Activated CD4-positive, alpha-beta T cell treated with anti-CD3 and anti-CD28 coated beads for 36 hours (primary cell): ENCODE measurements around the gene KCNIP2. TPM values are rescaled to one million over a fixed set of nuclear protein-coding genes. Genes with fewer than 3 reads are reported as not detected.
A peak's percentile ranks its signal among the peaks of the same experiment; 100 is the strongest.

Source experiments
- ATAC-seq: fragments of 200-7000 bp; cut with Tn5 transposase; one replicate; pipeline ENCODE4 v1.10.0; 2021; ENCODE audit warnings: mild to moderate bottlenecking, moderate library complexity
- CTCF ChIA-PET: fragments of 350-600 bp; sonication (Branson Sonifier 250); formaldehyde crosslinking; loops from one replicate; lab custom pipeline; 2021; ENCODE audit warnings: antibody characterized with exemption; lab: Charles Lee
- POLR2A ChIA-PET: fragments of 350-600 bp; sonication (Branson Sonifier 250); formaldehyde crosslinking; loops from one replicate; lab custom pipeline; 2021; ENCODE audit warnings: antibody characterized with exemption, inconsistent platforms; lab: Charles Lee
- DNase-seq: peaks from one replicate; pipeline ENCODE4 v3.0.0-alpha.2; 2020
- H3K27ac Mint-ChIP-seq: one replicate; pipeline ENCODE4 v1.8.0; 2021; ENCODE audit warnings: mixed read lengths
- H3K27me3 Mint-ChIP-seq: one replicate; pipeline ENCODE4 v1.8.0; 2021; ENCODE audit warnings: mixed read lengths
- H3K36me3 Mint-ChIP-seq: one replicate; pipeline ENCODE4 v1.8.0; 2021; ENCODE audit warnings: low read depth, mixed read lengths
- H3K4me1 Mint-ChIP-seq: one replicate; pipeline ENCODE4 v1.8.0; 2021; ENCODE audit warnings: mixed read lengths
- H3K4me3 Mint-ChIP-seq: one replicate; pipeline ENCODE4 v1.8.0; 2021; ENCODE audit warnings: mild to moderate bottlenecking, moderate library complexity, mixed read lengths
- H3K9me3 Mint-ChIP-seq: one replicate; pipeline ENCODE4 v1.8.0; 2021; ENCODE audit warnings: low read depth, mixed read lengths
- intact Hi-C, 2 experiments: fragments of 100-400 bp; cut with DNase I in 1 of 2; cut with micrococcal nuclease in 1 of 2; formaldehyde crosslinking; loops; one replicate each; pipeline versions ENCODE4 v1.14.2 to v1.15.1; 2022 to 2024; cut with DNase I, micrococcal nuclease
- total RNA-seq, 2 experiments: library from RNA; stranded (reverse); gene quantifications; one replicate each; pipeline ENCODE4 v1.2.3, GENCODE V29; 2021

KCNIP2 gene
- total RNA-seq, 2 experiments from 2014 or later = 2.7 to 2.8 TPM

DNA sequence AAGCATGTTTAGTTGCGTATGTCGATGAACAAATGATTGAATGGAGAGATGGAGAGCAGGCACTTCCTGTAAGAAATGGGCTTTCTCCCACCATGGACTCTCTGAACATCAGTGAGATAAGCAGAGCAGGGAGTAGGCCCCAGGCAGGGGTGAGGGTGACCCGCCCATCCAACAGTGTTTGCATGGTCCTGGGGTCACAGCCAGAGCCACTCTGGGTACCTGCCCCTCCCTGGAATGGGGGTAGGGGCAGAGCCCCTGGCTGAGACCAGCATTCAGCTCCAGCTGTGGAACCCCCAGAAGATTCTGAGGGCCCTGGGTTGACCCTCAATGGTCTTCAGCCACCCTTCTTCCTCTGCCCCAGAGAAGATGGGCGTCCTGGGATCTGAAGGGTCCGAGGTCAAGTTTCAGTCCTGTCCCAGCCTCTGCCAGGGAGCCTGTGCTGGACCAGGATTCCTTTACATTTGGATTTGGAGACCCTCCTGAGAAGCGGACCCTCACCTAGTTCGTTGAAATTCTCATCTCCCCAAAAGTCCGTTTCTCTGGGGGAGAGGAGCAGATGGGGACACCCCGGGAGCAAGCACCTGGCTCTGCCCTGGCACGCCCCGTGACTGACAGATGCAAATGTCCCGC lies 65.3 kb downstream of the KCNIP2 start:
- CTCF ChIA-PET = interaction anchor here (0.6 to 1.3 kb wide), 5 partner anchors 33 to 544 kb away, joined by 3 to 8 read pairs (median 4); no protein-coding TSS in a partner anchor
- peaks cover 44% of the 10 kb centered on the region for H3K4me1 Mint-ChIP-seq
- DNase-seq = no peak
- POLR2A ChIA-PET = no interaction called here
- H3K36me3 Mint-ChIP-seq = peaks cover 33% of the 10 kb centered on the region
- intact Hi-C loops = loop anchor here in 1 of 2 experiments (5.0 kb wide), 1 partner anchor 481 kb away; no protein-coding TSS in a partner anchor
- no peaks in the 10 kb centered on the region for H3K9me3 Mint-ChIP-seq
- ATAC-seq = no peak
- H3K27me3 Mint-ChIP-seq = peaks cover 36% of the 10 kb centered on the region
- peak overlapping the region; percentile 59 for H3K4me3 Mint-ChIP-seq
- H3K27ac Mint-ChIP-seq = no peak overlapping the region

DNA sequence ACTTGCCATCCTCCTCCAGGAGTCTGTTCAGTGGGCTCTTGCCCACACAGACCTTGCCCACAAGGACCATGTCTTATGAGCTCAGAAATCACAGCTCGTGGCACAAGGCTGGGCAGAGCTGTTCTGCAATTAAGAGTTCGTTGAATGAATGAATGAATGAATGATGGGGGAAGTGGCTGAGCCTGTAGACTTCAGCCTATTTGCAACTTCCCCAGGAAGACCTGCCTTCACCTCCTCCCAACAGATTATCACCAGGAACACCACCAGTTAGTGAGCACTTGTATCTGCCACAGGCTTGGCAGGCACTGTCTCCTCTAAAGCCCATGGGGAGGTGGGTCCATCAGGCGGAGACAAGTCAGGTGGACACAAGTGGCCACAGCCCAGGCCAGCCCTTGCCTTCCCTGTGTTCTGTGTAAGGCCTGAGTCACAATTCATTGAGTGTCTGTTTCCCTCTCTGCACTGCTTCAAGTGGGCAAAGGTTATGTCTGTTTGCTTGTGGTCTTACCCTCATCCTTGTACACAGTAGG lies 65.9 kb downstream of the KCNIP2 start:
- CTCF ChIA-PET = interaction anchor here (0.6 to 1.3 kb wide), 3 partner anchors 32 to 563 kb away, joined by 3 to 4 read pairs (median 4); no protein-coding TSS in a partner anchor
- Mint-ChIP-seq H3K36me3 (peaks cover 31% of the 10 kb centered on the region), H3K27ac (no peak overlapping the region), H3K27me3 (peaks cover 42% of the 10 kb centered on the region), H3K4me1 (peaks cover 42% of the 10 kb centered on the region), H3K4me3 (no peak overlapping the region), H3K9me3 (no peaks in the 10 kb centered on the region)
- intact Hi-C loops = loop anchor here in 1 of 2 experiments (5.0 kb wide), 1 partner anchor 480 kb away; no protein-coding TSS in a partner anchor
- ATAC-seq = no peak
- POLR2A ChIA-PET = no interaction called here
- DNase-seq = no peak

DNA sequence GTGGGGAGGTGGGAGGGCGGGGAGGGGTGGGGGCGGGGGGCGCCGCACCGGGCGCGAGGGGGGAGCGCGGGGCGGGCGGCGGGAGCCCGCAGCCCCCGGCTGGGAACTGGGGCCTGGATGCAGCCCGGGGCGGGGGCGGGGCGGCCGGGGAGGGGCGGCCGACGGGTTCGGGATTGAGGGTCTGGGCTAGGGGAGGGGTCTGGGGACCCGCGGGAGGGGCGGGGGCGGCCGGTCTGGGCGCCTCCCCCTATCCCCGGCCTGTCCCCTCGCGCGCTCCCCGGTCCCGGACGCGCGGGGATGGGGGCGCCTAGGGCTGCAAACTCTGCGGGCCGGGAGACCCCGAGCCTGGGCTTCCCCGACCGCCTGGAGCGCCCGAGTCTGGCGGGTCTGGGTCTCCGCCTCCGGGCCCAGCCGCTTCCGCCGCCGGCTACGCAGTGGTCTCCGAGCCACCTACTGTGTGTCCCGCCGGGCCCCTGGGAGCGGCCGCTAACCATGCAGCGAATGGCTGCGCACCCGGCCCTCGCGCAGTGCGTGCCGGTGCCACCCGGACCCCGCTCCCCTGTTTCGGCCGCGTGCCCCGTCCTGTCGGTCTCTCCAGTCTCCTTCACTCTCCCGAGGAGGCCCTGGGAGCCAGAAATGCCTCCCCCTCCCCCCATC lies 67.3 kb downstream of the KCNIP2 start:
- no peaks in the 10 kb centered on the region for H3K9me3 Mint-ChIP-seq
- peaks cover 53% of the 10 kb centered on the region for H3K27me3 Mint-ChIP-seq
- H3K27ac Mint-ChIP-seq = no peak overlapping the region
- DNase-seq (peak; percentile 16), ATAC-seq (no peak)
- intact Hi-C loops = loop anchor here in 1 of 2 experiments (5.0 kb wide), 1 partner anchor 479 kb away; no protein-coding TSS in a partner anchor
- peaks cover 35% of the 10 kb centered on the region for H3K4me1 Mint-ChIP-seq
- H3K36me3 Mint-ChIP-seq = peaks cover 24% of the 10 kb centered on the region
- ChIA-PET CTCF (no interaction called here), POLR2A (no interaction called here)
- H3K4me3 Mint-ChIP-seq = no peak overlapping the region

Other genes with a start within 250 kb of the KCNIP2 start
- 10 to 100 TPM; 34.7 to 36.3 TPM for gene FBXW4, start 148.6 kb downstream of the KCNIP2 start, total RNA-seq
- gene FGF8, start 67.7 kb downstream of the KCNIP2 start, total RNA-seq = under 1 TPM in 1 of 2 experiments, not detected in 1; 0.32 TPM
- 100 to 1,000 TPM; 207 to 214 TPM for gene NPM3, start 60.4 kb downstream of the KCNIP2 start, total RNA-seq
- 100 to 1,000 TPM; 113 to 124 TPM for gene OGA, start 25.4 kb downstream of the KCNIP2 start, total RNA-seq
- gene ARMH3, start 212.4 kb upstream of the KCNIP2 start, total RNA-seq = 10 to 100 TPM; 16.0 to 21.0 TPM
- 10 to 100 TPM; 12.9 to 18.9 TPM for gene HPS6, start 221.5 kb upstream of the KCNIP2 start, total RNA-seq